SH-SY5Y (cell line): ENCODE results near the gene HAGH.

Experiments
- GATA2 ChIP-seq: IDR thresholded peaks from 2 replicates; pipeline ENCODE4 v1.6.1; 2011; ENCODE audit warnings: mild to moderate bottlenecking, low read depth, low read length
- GATA3 ChIP-seq: IDR thresholded peaks from 2 replicates; pipeline ENCODE4 v1.6.1; 2011; ENCODE audit warnings: low read depth, mild to moderate bottlenecking, low read length, moderate library complexity

Gene HAGH

DNA sequence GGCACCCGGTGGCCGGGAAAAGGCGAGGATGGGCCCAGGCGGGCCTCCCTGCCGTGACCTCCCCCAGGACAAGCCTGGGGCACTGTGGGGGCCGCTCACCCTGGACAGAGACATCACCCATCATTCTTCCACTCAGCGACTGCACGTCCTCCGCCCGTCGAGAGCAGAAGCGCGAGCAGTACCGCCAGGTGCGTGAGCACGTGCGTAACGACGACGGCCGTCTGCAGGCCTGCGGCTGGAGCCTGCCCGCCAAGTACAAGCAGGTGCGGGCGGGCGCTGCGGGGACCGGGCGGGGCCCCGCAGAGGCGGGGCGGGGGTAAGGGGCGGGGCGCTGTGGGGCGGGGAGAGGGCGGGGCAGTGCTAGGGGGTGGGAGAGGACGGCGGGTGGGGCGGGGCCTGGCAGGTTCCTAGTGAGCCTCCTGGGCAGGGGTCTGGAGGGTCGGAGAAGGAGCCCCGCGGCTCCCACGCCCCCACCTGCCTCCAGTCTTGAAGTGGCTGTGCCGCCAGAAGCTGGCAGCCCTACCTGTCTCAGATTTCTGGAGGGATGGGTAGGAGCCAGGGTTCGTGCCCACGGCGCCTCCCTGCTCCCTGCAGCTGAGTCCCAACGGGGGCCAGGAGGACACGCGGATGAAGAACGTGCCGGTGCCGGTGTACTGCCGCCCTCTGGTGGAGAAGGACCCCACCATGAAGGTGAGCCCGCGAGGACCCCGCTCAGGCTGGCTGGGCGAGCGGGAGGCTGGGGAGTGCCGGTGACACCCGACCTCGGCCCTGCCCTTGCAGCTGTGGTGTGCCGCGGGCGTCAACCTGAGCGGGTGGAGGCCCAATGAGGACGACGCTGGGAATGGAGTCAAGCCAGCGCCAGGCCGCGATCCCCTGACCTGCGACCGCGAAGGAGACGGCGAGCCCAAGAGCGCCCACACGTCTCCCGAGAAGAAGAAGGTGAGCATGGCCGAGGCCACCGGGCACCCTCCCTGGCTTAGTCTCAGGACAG lies 62.8 kb downstream of the HAGH start:
- TF ChIP-seq GATA2 (no peak), GATA3 (no peak)

DNA sequence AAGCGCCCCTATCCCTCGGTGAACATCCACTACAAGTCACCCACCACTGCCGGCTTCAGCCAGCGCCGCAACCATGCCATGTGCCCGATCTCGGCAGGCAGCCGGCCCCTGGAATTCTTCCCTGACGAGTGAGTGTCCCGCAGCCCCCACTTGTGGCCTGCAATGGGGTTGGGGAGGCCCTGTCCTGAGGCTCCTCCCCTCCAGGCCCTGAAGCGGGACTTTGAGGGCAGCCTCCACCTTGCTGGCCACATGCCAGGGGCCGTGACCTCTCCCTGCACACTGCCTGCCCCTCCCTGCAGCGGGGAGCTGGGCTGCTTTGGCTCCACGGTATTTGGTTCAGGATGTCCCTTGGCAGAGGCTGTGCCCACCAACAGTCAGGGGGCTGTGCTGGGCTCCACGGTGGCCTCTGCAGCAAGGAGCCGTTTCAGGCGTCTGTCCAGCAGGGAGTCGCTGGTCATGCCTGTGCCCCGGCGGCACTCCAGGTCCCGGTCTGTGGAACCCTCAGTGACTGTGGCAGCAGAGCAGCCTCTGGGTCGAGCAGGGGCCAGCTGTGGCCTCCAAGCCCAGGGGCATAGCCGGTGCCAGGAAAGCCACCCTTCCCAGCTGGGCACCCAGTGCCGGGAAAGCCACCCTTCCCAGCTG lies 63.6 kb downstream of the HAGH start:
- TF ChIP-seq GATA3 (no peak), GATA2 (no peak)

DNA sequence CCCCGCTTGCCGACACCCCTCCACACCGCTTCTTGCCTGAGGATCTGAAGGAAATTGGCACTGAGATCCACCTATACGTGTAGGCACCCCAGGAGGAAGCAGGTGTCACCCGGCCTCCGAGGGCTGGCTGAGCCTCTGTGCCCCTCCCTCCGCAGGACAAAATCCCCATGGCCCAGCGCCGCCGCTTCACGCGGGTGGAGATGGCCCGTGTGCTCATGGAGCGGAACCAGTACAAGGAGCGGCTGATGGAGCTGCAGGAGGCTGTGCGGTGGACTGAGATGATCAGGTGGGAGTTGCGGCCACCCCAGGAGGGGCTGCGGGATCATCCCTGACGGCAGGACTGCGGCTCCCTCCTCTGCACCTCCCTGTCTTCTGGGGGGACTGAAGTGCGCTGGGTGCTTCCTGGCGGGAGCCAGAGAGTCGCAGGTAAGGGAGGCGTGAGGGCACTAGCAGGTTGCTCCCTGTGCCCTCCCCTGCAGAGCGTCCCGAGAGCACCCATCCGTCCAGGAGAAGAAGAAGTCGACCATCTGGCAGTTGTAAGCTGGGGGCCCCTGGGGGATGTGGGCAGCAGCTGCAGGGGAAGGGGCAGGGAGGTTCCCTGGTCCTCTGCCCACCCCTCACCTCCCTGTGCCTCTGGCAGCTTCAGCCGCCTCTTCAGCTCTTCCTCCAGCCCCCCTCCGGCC lies 64.3 kb downstream of the HAGH start:
- TF ChIP-seq GATA2 (no peak), GATA3 (no peak)

DNA sequence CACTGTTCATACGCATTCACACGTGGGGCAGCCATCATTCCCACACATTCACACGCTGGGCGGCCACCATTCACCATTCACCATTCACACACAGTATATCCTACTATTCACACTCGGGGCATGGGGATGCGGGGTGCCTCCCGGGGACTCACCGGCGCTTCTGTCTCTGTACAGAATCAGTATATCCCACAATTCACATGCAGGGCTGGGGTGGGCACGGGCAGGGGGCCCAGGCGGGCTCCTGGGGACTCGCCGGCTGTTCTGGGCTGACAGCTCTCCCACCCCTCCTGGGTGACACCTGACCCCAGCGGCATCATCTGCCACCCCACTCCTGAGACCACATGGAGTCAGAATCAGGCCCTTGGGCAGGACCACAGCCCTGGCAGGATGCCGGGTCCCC lies 64.9 kb downstream of the HAGH start:
- no peak for TF ChIP-seq GATA3
- TF ChIP-seq GATA2: no peak

DNA sequence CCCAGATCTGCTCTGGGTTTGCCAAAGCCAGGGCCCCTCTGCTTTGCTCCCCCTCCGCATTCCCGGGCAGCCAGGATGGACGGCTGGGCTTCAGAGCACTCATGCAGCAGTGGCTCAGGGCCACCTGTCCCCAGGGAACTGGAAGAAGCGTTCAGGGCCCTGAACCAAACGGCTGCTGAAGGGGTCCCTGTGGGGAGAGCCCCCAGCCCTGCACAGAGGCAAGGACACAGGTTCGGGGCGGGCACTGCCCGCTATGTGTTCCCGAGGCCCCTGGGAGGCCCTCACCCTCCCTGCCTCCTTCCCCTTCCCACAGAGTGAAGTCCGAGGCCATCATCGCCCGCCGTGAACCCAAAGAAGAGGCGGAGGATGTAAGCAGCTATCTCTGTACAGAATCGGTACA lies 65.7 kb downstream of the HAGH start:
- TF ChIP-seq GATA3: no peak
- no peak for TF ChIP-seq GATA2

DNA sequence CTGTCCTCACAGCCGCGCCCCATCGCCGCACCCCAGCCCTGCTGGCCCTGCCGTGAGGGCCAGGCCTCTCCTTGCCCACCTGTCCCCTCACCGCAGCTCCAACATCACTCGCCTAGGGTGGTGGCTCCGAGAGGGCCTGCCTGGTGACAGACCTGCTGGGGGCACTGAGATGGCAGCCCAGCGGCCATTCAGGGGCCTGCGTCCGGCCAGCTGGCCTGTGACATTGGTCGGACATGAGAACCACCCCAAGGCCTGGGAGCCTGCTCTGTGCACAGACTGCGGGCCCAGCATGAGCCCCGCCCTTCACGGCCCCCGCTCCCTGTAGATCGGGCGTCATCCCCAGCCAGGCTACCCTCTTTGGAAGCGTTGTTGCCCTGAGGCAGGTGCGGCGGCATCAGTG lies 67.1 kb downstream of the HAGH start:
- TF ChIP-seq GATA2 (no peak), GATA3 (no peak)

DNA sequence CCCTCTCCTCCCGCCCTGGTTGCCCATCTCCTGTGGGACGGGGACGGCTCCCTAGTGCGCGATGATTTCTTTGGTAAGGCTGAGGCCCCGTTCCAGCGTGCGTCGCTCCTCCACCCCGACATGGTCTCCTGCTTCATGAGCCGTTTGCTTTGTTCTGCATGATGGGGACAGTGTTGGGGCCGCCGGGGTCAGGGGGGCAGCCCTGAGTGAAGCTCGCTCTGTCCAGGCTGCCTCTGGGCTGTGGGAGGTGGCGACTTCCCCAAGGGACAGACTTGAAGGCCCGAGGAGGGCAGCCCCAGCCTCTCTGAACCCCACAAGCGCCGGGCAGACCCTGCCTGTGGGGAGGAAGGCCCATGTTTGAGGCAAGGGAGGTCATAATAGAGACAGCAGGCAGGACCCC lies 67.7 kb downstream of the HAGH start:
- TF ChIP-seq GATA3: no peak
- no peak for TF ChIP-seq GATA2

DNA sequence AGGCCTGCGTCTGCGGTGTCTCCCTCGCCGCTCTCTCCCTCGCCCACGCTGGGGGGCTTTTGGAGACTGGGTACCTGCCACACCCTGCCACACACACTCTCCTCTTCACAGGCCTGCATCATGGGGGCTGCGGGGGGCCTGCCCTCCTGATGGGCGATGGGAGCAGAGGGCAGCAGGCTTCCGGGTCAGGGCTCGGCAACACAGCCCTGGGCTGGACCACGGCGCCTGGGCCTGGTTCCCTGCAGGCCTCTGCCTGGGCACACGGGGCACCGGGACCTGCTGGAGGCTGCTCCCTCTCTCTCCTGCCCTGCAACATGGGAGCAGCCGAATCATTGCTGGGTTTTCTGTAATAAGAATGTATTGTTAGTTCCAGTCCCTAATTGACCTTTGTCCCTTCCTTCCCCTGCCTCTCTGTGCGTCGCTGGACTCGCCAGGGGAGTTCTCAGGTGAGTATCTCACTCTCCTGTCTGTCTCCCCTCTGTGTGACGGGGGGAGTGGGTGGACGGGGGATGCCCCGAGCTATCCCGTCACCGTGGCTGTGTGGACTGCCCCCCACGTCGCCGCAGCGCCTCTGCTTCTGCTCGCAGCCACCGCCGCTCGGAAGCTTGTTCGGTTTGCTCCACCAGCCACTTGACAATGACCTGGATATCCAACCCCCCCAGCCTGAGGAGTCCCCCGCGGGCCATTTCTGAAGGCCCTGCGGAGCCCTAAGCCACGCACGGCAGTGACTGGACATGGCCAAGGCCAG lies 68.7 kb downstream of the HAGH start:
- TF ChIP-seq GATA2: no peak
- TF ChIP-seq GATA3: no peak
